Erythroblast (primary cell): Measurements from ENCODE around the gene NTN1.

Experiments used
- GATA1 ChIP-seq: IDR thresholded peaks from 2 replicates; pipeline ENCODE4 v1.6.1; 2011; ENCODE audit warnings: low read depth, mild to moderate bottlenecking, control low read depth, low read length, moderate library complexity
- POLR2A ChIP-seq: IDR thresholded peaks from 2 replicates; pipeline ENCODE4 v1.6.1; 2011; ENCODE audit warnings: mild to moderate bottlenecking, low read length

DNA sequence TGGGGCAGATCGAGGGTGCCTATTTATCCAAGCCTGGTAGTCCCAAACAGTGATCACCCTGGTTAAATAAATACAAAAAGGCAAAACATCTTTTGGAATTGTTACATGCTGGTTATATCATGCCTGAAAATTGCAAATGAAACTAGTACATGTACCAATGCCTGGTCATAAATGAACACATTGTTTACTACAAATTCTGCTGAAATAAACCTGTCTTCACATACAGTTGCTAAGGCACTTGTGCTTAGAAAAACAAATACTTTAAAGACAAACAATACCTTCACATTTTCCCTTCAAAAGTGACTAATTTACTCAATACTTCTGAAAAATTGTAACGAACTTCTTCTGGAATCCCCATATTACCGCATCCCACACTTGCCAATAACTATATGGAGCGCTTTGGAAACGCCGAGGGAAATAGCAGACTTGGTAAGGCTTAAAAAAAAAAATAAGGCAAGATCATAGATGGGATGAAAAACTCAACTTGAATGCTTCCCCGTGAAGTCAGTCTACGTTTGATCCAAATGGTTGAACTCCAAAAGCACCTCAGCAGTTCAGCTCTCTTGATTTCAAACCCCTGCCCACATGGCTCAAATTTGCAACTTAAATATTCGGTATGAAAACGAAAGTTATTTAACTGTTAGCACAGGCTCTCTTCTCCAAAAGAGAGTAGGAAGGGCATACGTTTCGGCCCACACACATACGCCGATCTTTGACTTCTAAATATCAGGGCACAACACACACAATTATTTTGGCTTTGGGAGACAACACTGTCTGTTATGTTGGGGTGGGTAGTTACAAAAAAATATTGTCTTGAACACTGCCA is 264.5 kb downstream of the NTN1 start:
- no peak for TF ChIP-seq POLR2A
- TF ChIP-seq GATA1, result no peak
